Femur (tissue), 1 donor: ENCODE measurements around the gene STIM1.

Experiments used
- DNase-seq: peaks from one replicate; pipeline ENCODE4 v3.0.0-alpha.2; 2017

Gene STIM1

GRCh38 chr11:3925513-3925912, 70.0 kb downstream of the STIM1 start:
- no peak for DNase-seq

GRCh38 chr11:3926458-3927095, 71.1 kb downstream of the STIM1 start:
- DNase-seq: no peak

- no peak for DNase-seq
These were observed 71.8 kb downstream of the STIM1 start for GRCh38 chr11:3927129-3927796.

- DNase-seq: no peak
These were observed 73.8 kb downstream of the STIM1 start for GRCh38 chr11:3929232-3929631.

- DNase-seq: no peak
These were observed 74.2 kb downstream of the STIM1 start for GRCh38 chr11:3929649-3930048.

- no peak for DNase-seq
These were observed 77.2 kb downstream of the STIM1 start for GRCh38 chr11:3932698-3933097.

- DNase-seq: no peak
These were observed 77.7 kb downstream of the STIM1 start for GRCh38 chr11:3933165-3933628.

- DNase-seq: no peak
These were observed 79.2 kb downstream of the STIM1 start for GRCh38 chr11:3934658-3935057.

GRCh38 chr11:3936517-3936916, 81.1 kb downstream of the STIM1 start:
- no peak for DNase-seq

- no peak for DNase-seq
These were observed 83.7 kb downstream of the STIM1 start for GRCh38 chr11:3939211-3939610.

- DNase-seq: no peak
These were observed 84.3 kb downstream of the STIM1 start for GRCh38 chr11:3939651-3940190.

GRCh38 chr11:3942160-3942955, 86.9 kb downstream of the STIM1 start:
- DNase-seq: no peak

GRCh38 chr11:3942956-3943497, 87.6 kb downstream of the STIM1 start:
- DNase-seq: no peak

GRCh38 chr11:3944198-3944597, 88.7 kb downstream of the STIM1 start:
- DNase-seq: no peak

- DNase-seq: no peak
These were observed 91.1 kb downstream of the STIM1 start for GRCh38 chr11:3946455-3947017.

- DNase-seq: peak; percentile 61
These were observed 91.6 kb downstream of the STIM1 start for GRCh38 chr11:3947061-3947460.

- no peak for DNase-seq
These were observed 93.7 kb downstream of the STIM1 start for GRCh38 chr11:3949125-3949524.

GRCh38 chr11:3950996-3951660, 95.7 kb downstream of the STIM1 start:
- no peak for DNase-seq

GRCh38 chr11:3952715-3953114, 97.3 kb downstream of the STIM1 start:
- no peak for DNase-seq

- no peak for DNase-seq
These were observed 97.9 kb downstream of the STIM1 start for GRCh38 chr11:3953327-3953726.

- no peak for DNase-seq
These were observed 99.2 kb downstream of the STIM1 start for GRCh38 chr11:3954448-3955298.
